WTC11 (cell line): ENCODE results near the gene ASCC3. TPM values are rescaled to one million over a fixed set of nuclear protein-coding genes. Genes with fewer than 3 reads are reported as not detected.

Experiments used
- ATAC-seq: fragments of 200-7000 bp; cut with Tn5 transposase; 2 replicates; pipeline ENCODE4 v1.10.0; 2021; ENCODE audit warnings: mild to moderate bottlenecking, moderate library complexity
- CTCF ChIA-PET: fragments of 300-600 bp; sonication (Branson Sonifier 250); formaldehyde crosslinking; loops from one replicate; lab custom pipeline; 2021; ENCODE audit warnings: antibody characterized with exemption; lab: Charles Lee
- POLR2A ChIA-PET: fragments of 350-600 bp; sonication (Branson Sonifier 250); formaldehyde crosslinking; loops from one replicate; lab custom pipeline; 2021; ENCODE audit warnings: antibody characterized with exemption; lab: Charles Lee
- DNase-seq: peaks from one replicate; pipeline ENCODE4 v3.0.0; 2021; ENCODE audit warnings: low spot score
- H3K27ac Mint-ChIP-seq: 2 replicates; pipeline ENCODE4 v1.8.0; 2021; ENCODE audit warnings: mixed read lengths
- H3K27me3 Mint-ChIP-seq: 2 replicates; pipeline ENCODE4 v1.8.0; 2021; ENCODE audit warnings: low read depth, mild to moderate bottlenecking, moderate library complexity, mixed read lengths
- H3K36me3 Mint-ChIP-seq: 2 replicates; pipeline ENCODE4 v1.8.0; 2021; ENCODE audit warnings: mixed read lengths
- H3K4me1 Mint-ChIP-seq: 2 replicates; pipeline ENCODE4 v1.8.0; 2022; ENCODE audit warnings: mixed read lengths
- H3K4me3 Mint-ChIP-seq: 2 replicates; pipeline ENCODE4 v1.8.0; 2021; ENCODE audit warnings: mild to moderate bottlenecking, moderate library complexity, mixed read lengths
- H3K9me3 Mint-ChIP-seq: 2 replicates; pipeline ENCODE4 v1.8.0; 2021; ENCODE audit warnings: mixed read lengths
- ATF1 ChIP-seq: sonication (generic); formaldehyde crosslinking; IDR thresholded peaks from 2 replicates; pipeline ENCODE4 v1.8.1; 2023; ENCODE audit warnings: mild to moderate bottlenecking, moderate library complexity, missing genetic modification reagents
- CREB1 ChIP-seq: sonication (generic); formaldehyde crosslinking; IDR thresholded peaks from 2 replicates; pipeline ENCODE4 v1.8.0; 2023; ENCODE audit warnings: mild to moderate bottlenecking, missing genetic modification reagents
- GABPB1 ChIP-seq: sonication (generic); formaldehyde crosslinking; IDR thresholded peaks from 2 replicates; pipeline ENCODE4 v1.8.1; 2023; ENCODE audit warnings: mild to moderate bottlenecking, missing genetic modification reagents
- IRF1 ChIP-seq: sonication (generic); formaldehyde crosslinking; IDR thresholded peaks from 2 replicates; pipeline ENCODE4 v1.8.0; 2023; ENCODE audit warnings: missing genetic modification reagents
- KAT7 ChIP-seq: sonication (generic); formaldehyde crosslinking; IDR thresholded peaks from 2 replicates; pipeline ENCODE4 v1.8.1; 2023; ENCODE audit warnings: missing genetic modification reagents, mild to moderate bottlenecking, borderline replicate concordance
- NFATC4 ChIP-seq: fragments of 250-450 bp; sonication (Bioruptor Pico); IDR thresholded peaks from 2 replicates; pipeline ENCODE4 v1.9.0; 2021; ENCODE audit warnings: mild to moderate bottlenecking
- NR1H2 ChIP-seq: sonication (generic); formaldehyde crosslinking; IDR thresholded peaks from 2 replicates; pipeline ENCODE4 v1.9.0; 2021; ENCODE audit warnings: mild to moderate bottlenecking, moderate library complexity, missing genetic modification reagents
- OVOL2 ChIP-seq: fragments of 250-450 bp; sonication (Bioruptor Pico); IDR thresholded peaks from 2 replicates; pipeline ENCODE4 v1.9.0; 2021; ENCODE audit warnings: mild to moderate bottlenecking, borderline replicate concordance
- RELA ChIP-seq: sonication (generic); formaldehyde crosslinking; IDR thresholded peaks from 2 replicates; pipeline ENCODE4 v1.8.1; 2022; ENCODE audit warnings: missing genetic modification reagents, mild to moderate bottlenecking, borderline replicate concordance
- SMAD3 ChIP-seq: sonication (generic); formaldehyde crosslinking; IDR thresholded peaks from 2 replicates; pipeline ENCODE4 v1.8.0; 2022; ENCODE audit warnings: missing genetic modification reagents, mild to moderate bottlenecking, borderline replicate concordance
- TEAD1 ChIP-seq: sonication (generic); formaldehyde crosslinking; IDR thresholded peaks from 2 replicates; pipeline ENCODE4 v1.8.0; 2022; ENCODE audit warnings: mild to moderate bottlenecking, missing genetic modification reagents
- TEAD4 ChIP-seq: sonication (generic); formaldehyde crosslinking; IDR thresholded peaks from 2 replicates; pipeline ENCODE4 v1.8.0; 2022; ENCODE audit warnings: mild to moderate bottlenecking, missing genetic modification reagents
- ZNF416 ChIP-seq: fragments of 250-450 bp; sonication (Bioruptor Pico); IDR thresholded peaks from 2 replicates; pipeline ENCODE4 v1.9.0; 2021; ENCODE audit warnings: mild to moderate bottlenecking, inconsistent platforms
- ZNF671 ChIP-seq: fragments of 250-450 bp; sonication (Bioruptor Pico); IDR thresholded peaks from 2 replicates; pipeline ENCODE4 v1.8.0; 2021; ENCODE audit warnings: mild to moderate bottlenecking
- total RNA-seq: library from RNA; stranded (reverse); gene quantifications from 3 replicates; pipeline ENCODE4 v1.2.3, GENCODE V29; 2021
- TF ChIP-seq, protein P1 (sequence below): sonication (generic); formaldehyde crosslinking; IDR thresholded peaks from 2 replicates; pipeline ENCODE4 v1.8.0; 2022; ENCODE audit warnings: mild to moderate bottlenecking, missing genetic modification reagents
- TF ChIP-seq, protein P2 (sequence below): sonication (generic); formaldehyde crosslinking; conservative IDR thresholded peaks from 2 replicates; pipeline ENCODE4 v1.8.1; 2023; ENCODE audit warnings: mild to moderate bottlenecking, low read depth, missing genetic modification reagents, moderate library complexity

ASCC3 gene
- total RNA-seq, 1 experiment from 2014 or later = 80.7 TPM

DNA sequence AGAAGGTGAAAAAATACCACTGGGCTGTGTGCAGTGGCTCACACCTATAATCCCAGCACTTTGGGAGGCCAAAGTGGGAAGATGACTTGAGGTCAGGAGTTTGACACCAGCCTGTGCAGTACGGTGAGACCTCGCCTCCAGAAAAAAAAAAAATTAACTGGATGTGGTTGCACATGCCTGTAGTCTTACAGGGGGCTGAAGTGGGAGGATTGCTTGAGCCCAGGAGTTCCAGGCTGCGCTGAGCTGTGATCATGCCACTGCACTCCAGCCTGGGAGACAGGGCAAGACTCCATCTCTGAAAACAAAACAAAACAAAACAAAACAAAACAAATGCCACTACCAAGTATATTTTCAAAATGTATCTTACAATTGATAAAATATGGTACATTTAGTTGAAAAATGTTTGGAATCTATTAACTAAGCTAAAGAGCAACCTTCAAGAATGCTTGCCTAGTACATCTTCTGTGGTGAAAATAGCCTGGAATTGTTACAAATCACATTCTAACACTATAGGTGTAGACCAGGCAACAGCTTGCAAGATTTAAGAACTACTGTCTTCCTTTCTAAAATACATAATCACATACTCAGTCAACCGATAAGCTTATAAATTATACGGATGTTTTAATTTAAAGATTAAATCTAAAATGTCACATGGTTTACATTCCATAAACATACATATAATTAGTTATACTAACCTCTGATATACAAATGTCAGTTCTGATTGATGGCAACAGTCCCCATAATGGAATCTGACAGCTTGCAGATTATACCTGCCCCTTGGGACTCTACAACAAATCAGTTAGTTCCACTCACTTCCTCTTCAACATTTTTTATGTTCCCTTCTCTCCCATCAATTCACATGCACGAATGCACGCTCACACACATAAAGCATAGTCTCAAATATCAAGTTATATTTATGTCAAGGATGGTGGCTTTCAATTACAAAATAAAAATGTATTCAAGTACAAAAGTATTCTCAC, 150.8 kb downstream of the ASCC3 start:
- no peak for DNase-seq
- Mint-ChIP-seq H3K4me1 (peaks cover 6% of the 10 kb centered on the region; the same call in 1 of the 2 replicates), H3K27me3 (no peaks in the 10 kb centered on the region), H3K36me3 (no peaks in the 10 kb centered on the region), H3K4me3 (no peak overlapping the region), H3K27ac (no peak overlapping the region)
- ChIA-PET CTCF (interaction anchor here (3.0 kb wide), 1 partner anchor 10 kb away, joined by 9 read pairs; no protein-coding TSS in a partner anchor), POLR2A (no interaction called here)
- no peak for ATAC-seq
- no peak for TF ChIP-seq TEAD4 (CRISPR knock-in tag)
- TF ChIP-seq, all 79 proteins: peak for 0
- no peaks in the 10 kb centered on the region for H3K9me3 Mint-ChIP-seq

- no peak for TF ChIP-seq IRF1 (CRISPR knock-in tag)
- TF ChIP-seq, all 79 proteins: peak for 0
- DNase-seq (no peak), ATAC-seq (no peak)
- no peaks in the 10 kb centered on the region for H3K9me3 Mint-ChIP-seq
- no peaks in the 10 kb centered on the region for H3K27me3 Mint-ChIP-seq
- POLR2A ChIA-PET = no interaction called here
- H3K4me3 Mint-ChIP-seq = no peak overlapping the region
- CTCF ChIA-PET = no interaction called here
- no peaks in the 10 kb centered on the region for H3K36me3 Mint-ChIP-seq
- peaks cover 13% of the 10 kb centered on the region; the same call in 1 of the 2 replicates for H3K4me1 Mint-ChIP-seq
- H3K27ac Mint-ChIP-seq = no peak overlapping the region
Measured at GRCh38 chr6:100726666-100727065, 154.5 kb downstream of the ASCC3 start.

- ChIA-PET POLR2A (no interaction called here), CTCF (no interaction called here)
- H3K27me3 Mint-ChIP-seq = no peaks in the 10 kb centered on the region
- TF ChIP-seq ZNF416 (CRISPR knock-in tag) (no peak), CREB1 (CRISPR knock-in tag) (no peak), RELA (CRISPR knock-in tag) (no peak), OVOL2 (no peak), SMAD3 (no peak), NFATC4 (CRISPR knock-in tag) (no peak), TEAD1 (CRISPR knock-in tag) (no peak), ATF1 (CRISPR knock-in tag) (no peak), KAT7 (no peak), GABPB1 (CRISPR knock-in tag) (no peak)
- TF ChIP-seq, protein P1, sequence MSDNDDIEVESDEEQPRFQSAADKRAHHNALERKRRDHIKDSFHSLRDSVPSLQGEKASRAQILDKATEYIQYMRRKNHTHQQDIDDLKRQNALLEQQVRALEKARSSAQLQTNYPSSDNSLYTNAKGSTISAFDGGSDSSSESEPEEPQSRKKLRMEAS (CRISPR knock-in tag) = no peak
- H3K27ac Mint-ChIP-seq = peak overlapping the region; percentile 9
- no peak overlapping the region for H3K4me3 Mint-ChIP-seq
- no peaks in the 10 kb centered on the region for H3K36me3 Mint-ChIP-seq
- DNase-seq (no peak), ATAC-seq (no peak)
- peaks cover 7% of the 10 kb centered on the region; the same call in 1 of the 2 replicates for H3K4me1 Mint-ChIP-seq
- no peaks in the 10 kb centered on the region for H3K9me3 Mint-ChIP-seq
Measured at GRCh38 chr6:100724696-100725095, 156.4 kb downstream of the ASCC3 start.

DNA sequence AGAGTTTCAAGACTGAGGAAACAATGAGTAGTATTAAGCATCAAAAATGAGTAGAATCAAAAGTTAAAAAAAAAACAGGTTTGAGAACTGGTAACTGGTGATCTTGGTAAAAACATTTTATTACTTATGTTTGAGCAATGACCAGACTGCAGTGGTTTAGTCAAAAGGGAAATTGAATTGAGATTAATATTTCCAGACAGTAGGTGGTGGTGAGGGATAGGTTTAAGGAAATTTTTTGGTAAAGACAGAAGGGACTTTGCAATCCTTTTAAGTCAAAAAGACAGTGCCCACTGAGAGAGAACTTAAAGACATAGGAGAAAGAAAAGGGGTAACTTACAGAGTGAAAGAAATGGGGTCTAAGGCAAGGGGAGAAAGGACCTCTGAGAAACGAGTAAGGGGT, 156.9 kb downstream of the ASCC3 start:
- H3K4me3 Mint-ChIP-seq = no peak overlapping the region

GRCh38 chr6:100721256-100721655, 159.9 kb downstream of the ASCC3 start:
- CTCF ChIA-PET = no interaction called here
- ATAC-seq (no peak), DNase-seq (no peak)
- H3K4me1 Mint-ChIP-seq = peaks cover 7% of the 10 kb centered on the region; the same call in 1 of the 2 replicates
- H3K27me3 Mint-ChIP-seq = no peaks in the 10 kb centered on the region
- H3K27ac Mint-ChIP-seq = no peak overlapping the region
- no peaks in the 10 kb centered on the region for H3K9me3 Mint-ChIP-seq
- TF ChIP-seq, protein P2, sequence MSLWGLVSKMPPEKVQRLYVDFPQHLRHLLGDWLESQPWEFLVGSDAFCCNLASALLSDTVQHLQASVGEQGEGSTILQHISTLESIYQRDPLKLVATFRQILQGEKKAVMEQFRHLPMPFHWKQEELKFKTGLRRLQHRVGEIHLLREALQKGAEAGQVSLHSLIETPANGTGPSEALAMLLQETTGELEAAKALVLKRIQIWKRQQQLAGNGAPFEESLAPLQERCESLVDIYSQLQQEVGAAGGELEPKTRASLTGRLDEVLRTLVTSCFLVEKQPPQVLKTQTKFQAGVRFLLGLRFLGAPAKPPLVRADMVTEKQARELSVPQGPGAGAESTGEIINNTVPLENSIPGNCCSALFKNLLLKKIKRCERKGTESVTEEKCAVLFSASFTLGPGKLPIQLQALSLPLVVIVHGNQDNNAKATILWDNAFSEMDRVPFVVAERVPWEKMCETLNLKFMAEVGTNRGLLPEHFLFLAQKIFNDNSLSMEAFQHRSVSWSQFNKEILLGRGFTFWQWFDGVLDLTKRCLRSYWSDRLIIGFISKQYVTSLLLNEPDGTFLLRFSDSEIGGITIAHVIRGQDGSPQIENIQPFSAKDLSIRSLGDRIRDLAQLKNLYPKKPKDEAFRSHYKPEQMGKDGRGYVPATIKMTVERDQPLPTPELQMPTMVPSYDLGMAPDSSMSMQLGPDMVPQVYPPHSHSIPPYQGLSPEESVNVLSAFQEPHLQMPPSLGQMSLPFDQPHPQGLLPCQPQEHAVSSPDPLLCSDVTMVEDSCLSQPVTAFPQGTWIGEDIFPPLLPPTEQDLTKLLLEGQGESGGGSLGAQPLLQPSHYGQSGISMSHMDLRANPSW (CRISPR knock-in tag) = no peak
- H3K36me3 Mint-ChIP-seq = no peaks in the 10 kb centered on the region
- POLR2A ChIA-PET = no interaction called here
- H3K4me3 Mint-ChIP-seq = no peak overlapping the region

More for the DNA sequence above, 156.9 kb downstream of the ASCC3 start:
- no peaks in the 10 kb centered on the region for H3K36me3 Mint-ChIP-seq
- ChIA-PET POLR2A (no interaction called here), CTCF (no interaction called here)
- TF ChIP-seq ZNF671 = no peak
- no peak for TF ChIP-seq NR1H2
- no peak for TF ChIP-seq ATF1 (CRISPR knock-in tag)
- peak overlapping the region; percentile 9; the same call in 1 of the 2 replicates for H3K27ac Mint-ChIP-seq
- no peaks in the 10 kb centered on the region for H3K27me3 Mint-ChIP-seq
- peaks cover 7% of the 10 kb centered on the region; the same call in 1 of the 2 replicates for H3K4me1 Mint-ChIP-seq
- no peak for ATAC-seq
- no peaks in the 10 kb centered on the region for H3K9me3 Mint-ChIP-seq
- DNase-seq = no peak
